NCI-H1092 treated with DMSO at 0.1 percent for 48 hours (cell line): ENCODE results near the gene TNNT1.
"Not testable (repeated sequence)": the region's sequence is repeated elsewhere in the genome, so short reads cannot be mapped to it uniquely, and the experiment has no call there.

Experiments
- DNase-seq: peaks from one replicate; lab custom pipeline; 2025; lab: John Stamatoyannopoulos, UW

The TNNT1 gene

GRCh38 chr19:55109527-55110291 lies 39.3 kb downstream of the TNNT1 start:
- DNase-seq = no peak

GRCh38 chr19:55107252-55107651 lies 41.8 kb downstream of the TNNT1 start:
- DNase-seq = not testable (repeated sequence)

- no peak for DNase-seq
Measured at GRCh38 chr19:55106591-55106990, 42.4 kb downstream of the TNNT1 start.

DNA sequence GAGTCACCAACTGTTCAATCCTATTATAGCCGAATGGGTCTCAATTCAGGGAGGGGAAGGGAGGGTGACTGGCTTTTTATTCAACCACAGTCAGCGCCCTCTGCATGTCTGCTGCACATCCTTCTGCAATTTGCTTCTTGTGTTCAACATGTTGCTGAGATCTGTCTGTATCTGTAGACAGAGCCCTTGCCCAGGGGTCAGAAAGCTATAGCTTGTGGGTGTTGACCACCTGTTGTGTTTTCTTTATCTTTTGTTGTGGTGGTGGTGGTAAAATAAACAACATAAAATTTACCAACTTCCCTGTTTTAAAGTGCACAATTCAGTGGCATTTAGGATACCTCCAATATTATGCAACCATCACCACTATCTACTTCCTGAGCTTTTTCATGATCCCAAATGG lies 43.8 kb downstream of the TNNT1 start:
- DNase-seq = no peak

DNA sequence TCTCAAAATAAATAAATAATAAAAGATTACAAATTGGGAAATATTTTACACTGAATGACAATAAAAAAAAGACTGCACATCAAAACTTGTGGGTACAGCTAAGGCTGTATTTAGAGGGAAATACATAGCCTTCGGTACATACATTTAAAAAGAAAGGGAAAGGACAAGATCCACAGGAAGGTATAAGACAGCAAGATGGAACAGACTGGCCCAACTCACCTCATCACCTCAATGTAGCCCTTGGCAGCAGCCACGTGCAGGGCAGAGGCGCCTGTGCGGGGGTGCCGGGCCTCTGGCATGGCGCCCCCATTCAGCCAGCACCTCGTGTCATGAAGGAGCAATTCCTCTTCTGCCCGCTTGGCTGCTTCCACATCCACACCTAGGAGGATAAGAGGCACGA lies 45.8 kb downstream of the TNNT1 start:
- DNase-seq = no peak

- no peak for DNase-seq
Measured at GRCh38 chr19:55101261-55101660, 47.7 kb downstream of the TNNT1 start.

GRCh38 chr19:55099557-55100506 lies 49.2 kb downstream of the TNNT1 start:
- no peak for DNase-seq

DNA sequence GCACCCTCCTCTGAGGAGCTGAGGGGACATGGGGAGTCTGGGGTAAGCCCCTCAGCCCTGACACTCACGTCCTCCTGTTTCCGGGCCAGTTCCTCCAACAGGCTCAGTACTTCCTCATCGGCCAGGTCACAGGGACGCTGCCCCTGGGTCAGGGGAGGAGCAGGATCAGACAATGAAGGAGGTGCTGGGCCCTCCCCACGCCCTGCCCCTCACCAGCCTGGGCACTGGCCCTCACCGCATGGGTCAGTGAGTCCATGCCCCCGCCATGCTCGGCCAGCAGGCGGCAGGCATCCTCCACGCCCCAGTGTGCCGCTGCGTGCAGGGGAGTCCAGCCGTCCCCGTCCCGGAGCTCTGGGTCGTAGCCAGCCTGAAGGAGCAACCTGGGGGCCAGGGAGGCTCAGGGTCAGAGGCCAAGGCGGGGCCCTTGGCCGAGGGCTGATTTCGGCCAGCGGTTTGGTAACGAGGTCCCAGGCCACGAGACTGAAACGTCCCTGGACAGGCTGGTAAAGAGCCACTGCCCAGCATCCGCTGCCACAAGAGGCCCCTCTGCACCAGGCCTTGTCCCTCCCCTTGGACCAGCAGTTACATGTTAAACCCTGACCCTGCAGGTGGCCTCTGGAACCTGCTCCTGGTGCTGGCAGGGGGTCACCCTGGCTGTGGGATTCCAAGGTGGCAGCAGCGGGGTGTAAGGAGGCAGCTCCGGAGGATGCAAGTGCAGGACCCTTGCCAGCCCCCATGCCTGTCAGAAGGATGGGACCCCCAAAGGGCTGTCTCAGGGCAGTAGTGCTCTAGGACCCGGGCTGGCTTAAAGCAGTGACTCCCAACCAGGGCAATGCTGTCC lies 50.1 kb downstream of the TNNT1 start:
- DNase-seq = no peak

GRCh38 chr19:55097864-55098715 lies 50.9 kb downstream of the TNNT1 start:
- DNase-seq = no peak

- DNase-seq = no peak
Measured at GRCh38 chr19:55096061-55096701, 52.8 kb downstream of the TNNT1 start.

DNA sequence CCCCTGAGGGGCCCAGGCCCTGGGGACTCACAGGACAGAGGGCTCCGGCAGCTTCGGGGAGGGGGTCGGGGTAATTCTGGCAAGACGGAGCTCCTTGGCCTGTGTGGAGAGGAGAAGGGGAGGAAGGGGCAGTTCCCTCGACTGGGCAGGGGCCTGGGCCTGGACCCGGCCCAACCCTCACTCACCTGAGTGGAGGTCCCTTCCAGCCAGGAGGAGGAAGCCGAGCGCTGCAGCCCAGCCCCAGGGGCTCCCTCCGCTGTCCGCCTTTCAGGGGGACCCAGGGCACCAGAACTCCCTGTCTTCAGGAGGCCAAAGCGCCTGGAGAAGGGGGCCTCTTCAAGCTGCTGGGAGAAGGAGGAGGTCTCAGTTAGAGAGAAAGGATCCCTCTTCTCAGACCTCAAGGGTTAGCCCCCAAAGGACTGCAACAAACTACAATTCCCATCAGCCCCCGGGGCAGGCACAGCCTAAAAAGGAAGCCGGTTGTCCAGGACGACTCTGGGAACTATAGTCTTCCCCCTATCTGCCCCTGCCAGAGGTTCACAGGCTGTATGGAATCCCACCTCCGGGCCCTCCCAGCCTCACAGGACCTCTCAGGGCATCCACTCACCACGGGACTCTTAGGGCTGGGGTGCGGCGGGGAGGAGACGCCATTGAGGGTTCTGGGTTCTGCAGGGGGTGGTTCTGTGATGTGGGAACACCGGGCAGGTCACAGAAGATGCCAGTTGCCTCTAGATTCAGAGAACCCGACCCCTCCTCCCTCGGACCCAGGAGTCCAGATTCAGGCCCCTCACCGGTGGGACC lies 53.5 kb downstream of the TNNT1 start:
- no peak for DNase-seq

GRCh38 chr19:55094456-55095259 lies 54.3 kb downstream of the TNNT1 start:
- no peak for DNase-seq

- DNase-seq = no peak
Measured at GRCh38 chr19:55092423-55093318, 56.3 kb downstream of the TNNT1 start.

DNA sequence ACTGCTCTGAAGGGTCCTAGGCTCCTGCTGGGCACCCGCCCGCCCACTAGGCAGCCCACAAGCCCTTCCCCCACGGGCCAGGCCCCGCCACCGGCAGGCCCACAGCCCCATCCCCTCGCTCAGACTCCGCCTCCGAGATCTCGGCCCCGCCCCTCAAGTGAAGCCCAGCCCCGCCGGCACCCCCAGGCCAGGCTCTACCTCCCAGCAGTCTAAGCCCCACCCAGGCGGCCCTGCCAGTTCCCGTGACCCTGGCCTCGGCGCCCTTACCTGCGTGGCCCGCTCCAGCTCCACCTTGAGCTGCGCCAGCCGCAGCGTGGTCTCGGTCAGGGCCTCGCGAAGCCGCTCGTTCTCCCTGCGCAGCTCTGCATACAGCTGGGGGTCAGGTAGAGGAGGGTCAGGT lies 57.1 kb downstream of the TNNT1 start:
- no peak for DNase-seq

- no peak for DNase-seq
Measured at GRCh38 chr19:55091126-55091910, 57.7 kb downstream of the TNNT1 start.

DNA sequence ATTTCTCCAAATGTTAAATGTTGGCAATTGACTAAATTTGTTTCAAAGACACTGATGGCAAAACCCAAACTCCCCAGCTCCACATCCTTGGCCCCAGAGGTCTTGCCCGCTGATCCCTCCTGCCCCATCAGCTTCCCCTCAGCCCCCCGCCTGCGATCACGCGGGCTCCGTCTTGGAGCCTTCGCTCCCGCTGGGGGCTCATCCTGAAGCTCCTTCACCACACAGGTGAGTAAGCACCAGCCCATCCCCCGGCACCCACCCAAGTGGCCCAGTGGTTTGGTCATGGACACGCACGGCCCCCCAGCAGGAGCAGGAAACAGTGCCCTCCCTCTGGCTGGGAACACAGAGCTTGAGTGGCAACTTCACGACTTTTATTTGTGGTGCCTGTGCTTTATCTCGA lies 58.4 kb downstream of the TNNT1 start:
- DNase-seq = no peak

DNA sequence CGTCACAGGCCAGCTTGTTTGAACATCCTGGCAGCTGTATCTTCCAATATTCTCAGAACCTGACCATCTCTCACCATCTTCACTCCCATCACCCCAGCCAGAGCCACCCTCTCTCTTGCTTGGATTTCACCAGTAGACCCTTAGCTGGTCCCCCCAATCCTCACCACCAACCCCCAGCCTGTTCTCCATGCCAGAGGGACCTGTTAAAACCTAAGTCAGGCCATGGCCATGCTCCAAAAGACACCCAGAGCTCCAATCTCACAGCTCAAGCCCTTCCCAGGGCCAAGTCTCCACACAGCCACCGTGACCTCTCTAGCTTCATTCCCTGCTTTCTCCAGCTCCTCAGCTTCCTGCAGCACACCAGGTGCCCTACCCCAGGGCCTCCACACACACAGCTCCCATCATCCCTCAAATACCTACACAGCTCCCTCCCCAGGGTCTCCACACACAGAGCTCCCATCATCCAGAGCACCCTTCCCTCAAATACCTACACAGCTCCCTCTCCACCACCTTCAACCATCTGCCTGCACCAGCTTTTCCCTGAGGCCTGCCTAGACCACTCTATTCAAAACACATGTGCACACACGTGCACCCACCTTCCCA lies 59.6 kb downstream of the TNNT1 start:
- no peak for DNase-seq
